Lower lobe of right lung (tissue), 2 donors: Measurements from ENCODE around the gene PMPCA. TPM values are rescaled to one million over a fixed set of nuclear protein-coding genes. Genes with fewer than 3 reads are reported as not detected.
A peak's percentile ranks its signal among the peaks of the same experiment; 100 is the strongest.

ENCODE experiments used
- ATAC-seq, 2 donors: fragments of 200-7000 bp; cut with Tn5 transposase; one replicate each; pipeline ENCODE4 v1.9.1; 2020 to 2022; ENCODE audit warnings: mild to moderate bottlenecking in 2 of 2, moderate library complexity in 2 of 2
- DNase-seq: peaks from one replicate; pipeline ENCODE4 v3.0.0-alpha.2; 2020
- H3K27ac ChIP-seq: fragments of 200-600 bp; one replicate; pipeline ENCODE4 v1.8.0; 2022
- H3K27me3 ChIP-seq: fragments of 200-600 bp; one replicate; pipeline ENCODE4 v1.8.0; 2022; ENCODE audit warnings: low read depth
- H3K36me3 ChIP-seq: fragments of 200-600 bp; one replicate; pipeline ENCODE4 v1.8.0; 2022; ENCODE audit warnings: mild to moderate bottlenecking
- H3K4me1 ChIP-seq: fragments of 200-600 bp; one replicate; pipeline ENCODE4 v1.8.0; 2022
- H3K4me3 ChIP-seq: fragments of 200-600 bp; one replicate; pipeline ENCODE4 v1.8.0; 2022; ENCODE audit warnings: mild to moderate bottlenecking
- H3K9me3 ChIP-seq: fragments of 200-600 bp; one replicate; pipeline ENCODE4 v1.8.0; 2022
- CTCF ChIP-seq: fragments of 200-600 bp; IDR thresholded peaks from one replicate; pipeline ENCODE4 v1.8.0; 2022; ENCODE audit warnings: antibody characterized with exemption, mild to moderate bottlenecking
- intact Hi-C: fragments of 100-400 bp; cut with DNase I; formaldehyde crosslinking; loops from one replicate; pipeline ENCODE4 v1.11.0; 2022
- total RNA-seq: library from RNA; stranded (reverse); fragmentation: NEBNext Ultra II Directional; extraction: Animal tissue kit (Norgen Biotek cat#: 25700); gene quantifications from one replicate; pipeline ENCODE4 v1.2.1, GENCODE V29; 2021
- donor health status: DM: no; HTN: yes; CAD: no; lungs with severe emphysema.

PMPCA gene
- total RNA-seq, 1 donor from 2014 or later, result 43.2 TPM

DNA sequence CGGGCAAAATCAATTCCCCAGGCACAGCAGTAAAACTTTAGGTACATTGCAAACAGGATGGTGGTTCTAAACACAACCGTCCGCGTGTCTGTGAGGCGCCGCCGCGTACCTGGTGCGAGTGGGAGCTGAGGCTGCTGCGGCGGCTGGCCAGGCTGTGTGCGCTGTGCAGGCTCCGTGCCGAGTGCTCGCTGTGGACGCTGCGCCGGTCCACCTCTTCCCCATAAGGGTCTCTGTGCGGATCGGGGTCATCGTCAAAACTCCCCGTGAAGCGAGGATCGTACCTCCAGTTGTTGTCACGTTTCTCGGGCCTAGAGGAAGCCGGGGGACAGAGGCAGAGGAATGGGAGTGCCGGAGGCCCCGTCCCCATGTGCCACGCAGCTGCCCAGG is 55.7 kb downstream of the PMPCA start:
- intact Hi-C loops, result no loop called here

GRCh38 chr9:136467766-136468165 is 57.3 kb downstream of the PMPCA start:
- no peak overlapping the region for H3K27ac ChIP-seq
- H3K27me3 ChIP-seq, result no peaks in the 10 kb centered on the region
- H3K9me3 ChIP-seq, result no peaks in the 10 kb centered on the region
- ATAC-seq, result no peak
- no peaks in the 10 kb centered on the region for H3K4me1 ChIP-seq
- TF ChIP-seq CTCF, result no peak
- no peak for DNase-seq
- H3K4me3 ChIP-seq, result no peak overlapping the region
- intact Hi-C loops, result no loop called here
- peaks cover 100% of the 10 kb centered on the region for H3K36me3 ChIP-seq

More for the DNA sequence above, 55.7 kb downstream of the PMPCA start:
- no peak for TF ChIP-seq CTCF
- Histone ChIP-seq H3K4me3 (no peak overlapping the region), H3K27me3 (no peaks in the 10 kb centered on the region), H3K36me3 (peaks cover 100% of the 10 kb centered on the region), H3K27ac (no peak overlapping the region), H3K9me3 (no peaks in the 10 kb centered on the region), H3K4me1 (no peaks in the 10 kb centered on the region)
- ATAC-seq (no peak), DNase-seq (no peak)

DNA sequence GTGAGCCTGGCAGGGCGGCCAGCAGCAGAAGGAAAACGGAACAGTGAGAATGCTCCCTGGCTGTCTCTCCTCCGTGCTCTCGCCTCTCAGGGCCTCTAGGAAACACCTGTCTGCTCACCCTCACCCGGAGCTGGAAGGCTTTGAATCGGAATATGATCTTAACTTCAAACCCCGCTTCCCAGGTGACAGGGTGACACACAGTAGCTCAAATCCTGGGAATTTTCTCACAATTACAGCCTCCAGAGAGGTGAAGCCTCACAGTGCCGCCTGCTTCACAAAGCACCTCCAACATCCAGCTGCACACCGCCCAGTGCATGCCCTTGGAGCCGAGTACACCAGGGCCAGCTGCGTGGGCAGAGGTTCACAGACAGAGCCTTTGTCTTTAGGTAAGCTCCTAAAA is 59.9 kb downstream of the PMPCA start:
- intact Hi-C loops, result no loop called here
- Histone ChIP-seq H3K27me3 (no peaks in the 10 kb centered on the region), H3K27ac (no peak overlapping the region), H3K36me3 (peaks cover 100% of the 10 kb centered on the region), H3K4me3 (no peak overlapping the region), H3K9me3 (no peaks in the 10 kb centered on the region), H3K4me1 (no peaks in the 10 kb centered on the region)
- ATAC-seq, result no peak
- no peak for DNase-seq
- TF ChIP-seq CTCF, result no peak

DNA sequence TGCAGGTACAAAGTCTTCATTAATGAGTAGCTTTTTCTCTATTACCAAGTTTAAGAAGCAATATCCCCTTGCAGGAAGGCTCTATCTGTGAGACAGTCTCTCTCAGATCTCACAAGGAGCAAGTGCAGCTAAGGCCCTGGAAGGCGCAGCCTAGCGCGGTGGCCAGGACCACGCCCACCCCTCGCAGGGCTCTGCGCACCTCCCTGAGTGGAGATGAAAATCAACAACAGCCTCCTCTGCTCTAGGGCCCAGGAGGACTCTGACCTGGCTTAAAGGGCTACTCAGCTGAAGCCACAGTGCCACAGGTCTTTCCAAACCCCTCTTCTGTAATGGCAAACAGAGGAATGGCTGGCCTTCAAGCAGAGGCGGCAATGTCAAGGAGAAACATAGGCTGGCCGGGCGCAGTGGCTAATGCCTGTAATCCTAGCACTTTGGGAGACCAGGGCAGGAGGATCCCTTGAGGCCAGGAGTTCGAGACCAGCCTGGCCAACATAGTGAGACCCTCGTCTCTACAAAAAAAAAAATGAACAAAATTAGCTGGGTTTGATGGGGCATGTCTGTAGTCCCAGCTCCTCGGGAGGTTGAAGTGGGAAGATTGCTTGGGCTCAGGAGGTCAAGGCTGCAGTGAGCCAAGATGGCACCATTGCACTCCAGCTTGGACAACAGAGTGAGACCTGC is 60.5 kb downstream of the PMPCA start:
- Histone ChIP-seq H3K27me3 (no peaks in the 10 kb centered on the region), H3K9me3 (no peaks in the 10 kb centered on the region), H3K4me3 (no peak overlapping the region), H3K36me3 (peaks cover 100% of the 10 kb centered on the region), H3K4me1 (no peaks in the 10 kb centered on the region), H3K27ac (no peak overlapping the region)
- no peak for TF ChIP-seq CTCF
- intact Hi-C loops, result no loop called here
- ATAC-seq (no peak), DNase-seq (no peak)

DNA sequence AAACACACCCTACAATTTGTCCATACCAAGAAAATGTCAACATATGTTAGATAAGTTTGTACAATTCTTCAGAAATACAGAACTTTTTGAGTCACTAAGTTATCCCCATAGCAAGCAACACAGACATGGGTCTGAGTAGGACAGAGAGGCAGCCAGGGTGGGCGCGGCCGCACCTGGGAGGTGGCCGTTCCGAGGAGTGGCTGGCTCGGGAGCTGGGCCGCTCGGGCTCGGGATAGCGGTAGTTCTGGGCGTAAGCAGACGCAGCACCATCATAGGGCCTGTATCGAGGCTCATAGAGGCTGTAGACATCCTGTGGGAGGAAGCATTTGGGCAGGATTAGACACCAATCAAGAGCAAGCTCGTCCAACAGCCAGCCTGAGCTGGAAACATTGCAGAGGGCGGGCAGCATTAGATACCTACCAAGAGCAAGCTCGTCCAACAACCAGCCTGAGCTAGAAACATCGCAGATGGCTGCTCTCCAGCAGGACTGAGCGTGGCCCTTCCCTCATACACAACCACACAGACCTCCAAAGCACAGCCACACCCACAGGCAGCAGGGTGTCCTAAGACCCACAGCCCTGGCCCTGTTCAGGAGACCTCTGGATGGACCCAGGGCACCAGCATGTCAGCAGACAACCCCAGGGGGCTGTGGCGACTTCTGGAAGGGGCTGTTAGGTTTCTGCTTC is 61.5 kb downstream of the PMPCA start:
- no peaks in the 10 kb centered on the region for H3K4me1 ChIP-seq
- intact Hi-C loops, result no loop called here
- no peak overlapping the region for H3K27ac ChIP-seq
- H3K4me3 ChIP-seq, result no peak overlapping the region
- TF ChIP-seq CTCF, result no peak
- DNase-seq (no peak), ATAC-seq (peak in 1 of 2 donors; percentile 5)
- H3K36me3 ChIP-seq, result peaks cover 100% of the 10 kb centered on the region
- no peaks in the 10 kb centered on the region for H3K27me3 ChIP-seq
- H3K9me3 ChIP-seq, result no peaks in the 10 kb centered on the region
